ES-I3 (cell line): ENCODE data around the gene GCDH.
"Not testable (repeated sequence)": the region's sequence is repeated elsewhere in the genome, so short reads cannot be mapped to it uniquely, and the experiment has no call there.

ENCODE experiments used
- H3K36me3 ChIP-seq: 2 replicates; pipeline ENCODE4 v1.6.1; 2013; ENCODE audit warnings: mild to moderate bottlenecking, low read length, control low read depth, moderate library complexity; ENCODE audit not compliant: insufficient read depth
- H3K4me1 ChIP-seq: 2 replicates; pipeline ENCODE4 v1.6.1; 2013; ENCODE audit warnings: mild to moderate bottlenecking, control low read depth, low read length; ENCODE audit not compliant: insufficient read depth
- H3K9ac ChIP-seq: 2 replicates; pipeline ENCODE4 v1.6.1; 2013; ENCODE audit warnings: low read depth, mild to moderate bottlenecking, low read length, moderate library complexity
- H3K9me3 ChIP-seq: 2 replicates; pipeline ENCODE4 v1.6.1; 2013; ENCODE audit warnings: mild to moderate bottlenecking, low read length, moderate library complexity; ENCODE audit not compliant: control insufficient read depth, insufficient read depth

GCDH gene

GRCh38 chr19:12890787-12891552 is at the start of gene GCDH:
GCDH (plus strand) TSS chr19:12891160; CDS start chr19:12891305, 145 bp downstream.
- Histone ChIP-seq H3K36me3 (no peaks in the 10 kb centered on the region), H3K9me3 (no peaks in the 10 kb centered on the region), H3K9ac (peak within 1 kb of the TSS; percentile 93), H3K4me1 (no peaks in the 10 kb centered on the region)

GRCh38 chr19:12842511-12842910 is 48.4 kb upstream of the GCDH start:
- Histone ChIP-seq H3K4me1 (peaks cover 9% of the 10 kb centered on the region), H3K36me3 (no peaks in the 10 kb centered on the region), H3K9ac (no peak overlapping the region), H3K9me3 (no peaks in the 10 kb centered on the region)

- Histone ChIP-seq H3K9ac (no peak overlapping the region), H3K9me3 (no peaks in the 10 kb centered on the region)
These were observed 47.6 kb upstream of the GCDH start for GRCh38 chr19:12843328-12843727.

GRCh38 chr19:12843999-12844732 is 46.8 kb upstream of the GCDH start:
- H3K4me1 ChIP-seq, result peaks cover 7% of the 10 kb centered on the region; the same call in 1 of the 2 replicates
- H3K9me3 ChIP-seq, result no peaks in the 10 kb centered on the region
- H3K36me3 ChIP-seq, result no peaks in the 10 kb centered on the region
- no peak overlapping the region for H3K9ac ChIP-seq

More at GRCh38 chr19:12843328-12843727, 47.6 kb upstream of the GCDH start:
- Histone ChIP-seq H3K36me3 (no peaks in the 10 kb centered on the region), H3K4me1 (peaks cover 7% of the 10 kb centered on the region; the same call in 1 of the 2 replicates)

- H3K36me3 ChIP-seq, H3K9ac ChIP-seq, H3K4me1 ChIP-seq, H3K9me3 ChIP-seq: not testable (repeated sequence)
These were observed 44.3 kb upstream of the GCDH start for GRCh38 chr19:12846613-12847012.

- no peaks in the 10 kb centered on the region for H3K36me3 ChIP-seq
- peak overlapping the region; percentile 54; the same call in 1 of the 2 replicates for H3K9ac ChIP-seq
- no peaks in the 10 kb centered on the region for H3K9me3 ChIP-seq
- H3K4me1 ChIP-seq, result peaks cover 3% of the 10 kb centered on the region; the same call in 1 of the 2 replicates
These were observed 43.5 kb upstream of the GCDH start for GRCh38 chr19:12847159-12848139.

GRCh38 chr19:12856653-12857052 is 34.3 kb upstream of the GCDH start:
- H3K36me3 ChIP-seq, result no peaks in the 10 kb centered on the region
- no peaks in the 10 kb centered on the region for H3K4me1 ChIP-seq
- H3K9ac ChIP-seq, result no peak overlapping the region
- H3K9me3 ChIP-seq, result no peaks in the 10 kb centered on the region

- no peaks in the 10 kb centered on the region for H3K4me1 ChIP-seq
- H3K36me3 ChIP-seq, result no peaks in the 10 kb centered on the region
- H3K9me3 ChIP-seq, result no peaks in the 10 kb centered on the region
- H3K9ac ChIP-seq, result no peak overlapping the region
These were observed 32.7 kb upstream of the GCDH start for GRCh38 chr19:12858041-12858928.

- H3K4me1 ChIP-seq, result no peaks in the 10 kb centered on the region
- H3K9me3 ChIP-seq, result no peaks in the 10 kb centered on the region
- no peaks in the 10 kb centered on the region for H3K36me3 ChIP-seq
- no peak overlapping the region for H3K9ac ChIP-seq
These were observed 31.4 kb upstream of the GCDH start for GRCh38 chr19:12859546-12859945.

GRCh38 chr19:12864143-12864542 is 26.8 kb upstream of the GCDH start:
- H3K9ac ChIP-seq, result no peak overlapping the region
- H3K36me3 ChIP-seq, result no peaks in the 10 kb centered on the region
- H3K4me1 ChIP-seq, result peaks cover 7% of the 10 kb centered on the region; the same call in 1 of the 2 replicates
- no peaks in the 10 kb centered on the region for H3K9me3 ChIP-seq

- no peaks in the 10 kb centered on the region for H3K36me3 ChIP-seq
- no peaks in the 10 kb centered on the region for H3K9me3 ChIP-seq
- H3K9ac ChIP-seq, result no peak overlapping the region; the same call in 1 of the 2 replicates
- peaks cover 7% of the 10 kb centered on the region; the same call in 1 of the 2 replicates for H3K4me1 ChIP-seq
These were observed 25.9 kb upstream of the GCDH start for GRCh38 chr19:12864721-12865715.

GRCh38 chr19:12865746-12866415 is 25.1 kb upstream of the GCDH start:
- peak overlapping the region; percentile 35; the same call in 1 of the 2 replicates for H3K9ac ChIP-seq
- H3K9me3 ChIP-seq, result no peaks in the 10 kb centered on the region
- no peaks in the 10 kb centered on the region for H3K36me3 ChIP-seq
- peaks cover 7% of the 10 kb centered on the region; the same call in 1 of the 2 replicates for H3K4me1 ChIP-seq
